Tongue (tissue), 2 donors: Measurements from ENCODE around the gene ANKS3. TPM values are rescaled to one million over a fixed set of nuclear protein-coding genes. Genes with fewer than 3 reads are reported as not detected.

Experiments used
- DNase-seq: peaks from one replicate; pipeline ENCODE4 v3.0.0-alpha.2; 2015
- total RNA-seq: library from RNA; depleted of rRNA; stranded (reverse); fragments of >200 nt; gene quantifications from one replicate; pipeline ENCODE4 v1.2.3, GENCODE V29; 2014

Gene ANKS3, protein sequence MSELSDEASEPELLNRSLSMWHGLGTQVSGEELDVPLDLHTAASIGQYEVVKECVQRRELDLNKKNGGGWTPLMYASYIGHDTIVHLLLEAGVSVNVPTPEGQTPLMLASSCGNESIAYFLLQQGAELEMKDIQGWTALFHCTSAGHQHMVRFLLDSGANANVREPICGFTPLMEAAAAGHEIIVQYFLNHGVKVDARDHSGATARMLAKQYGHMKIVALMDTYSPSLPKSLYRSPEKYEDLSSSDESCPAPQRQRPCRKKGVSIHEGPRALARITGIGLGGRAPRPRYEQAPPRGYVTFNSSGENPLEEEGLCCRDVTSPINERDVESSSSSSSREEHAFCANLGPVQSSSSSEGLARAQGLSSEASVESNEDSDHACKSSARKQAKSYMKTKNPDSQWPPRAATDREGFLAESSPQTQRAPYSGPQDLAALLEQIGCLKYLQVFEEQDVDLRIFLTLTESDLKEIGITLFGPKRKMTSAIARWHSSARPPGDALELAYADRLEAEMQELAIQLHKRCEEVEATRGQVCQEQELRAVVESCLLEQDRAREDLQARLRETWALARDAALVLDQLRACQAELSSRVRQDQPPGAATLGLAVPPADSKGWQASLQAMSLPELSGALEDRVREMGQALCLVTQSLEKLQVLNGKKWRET
- total RNA-seq: 20.7 TPM

DNA sequence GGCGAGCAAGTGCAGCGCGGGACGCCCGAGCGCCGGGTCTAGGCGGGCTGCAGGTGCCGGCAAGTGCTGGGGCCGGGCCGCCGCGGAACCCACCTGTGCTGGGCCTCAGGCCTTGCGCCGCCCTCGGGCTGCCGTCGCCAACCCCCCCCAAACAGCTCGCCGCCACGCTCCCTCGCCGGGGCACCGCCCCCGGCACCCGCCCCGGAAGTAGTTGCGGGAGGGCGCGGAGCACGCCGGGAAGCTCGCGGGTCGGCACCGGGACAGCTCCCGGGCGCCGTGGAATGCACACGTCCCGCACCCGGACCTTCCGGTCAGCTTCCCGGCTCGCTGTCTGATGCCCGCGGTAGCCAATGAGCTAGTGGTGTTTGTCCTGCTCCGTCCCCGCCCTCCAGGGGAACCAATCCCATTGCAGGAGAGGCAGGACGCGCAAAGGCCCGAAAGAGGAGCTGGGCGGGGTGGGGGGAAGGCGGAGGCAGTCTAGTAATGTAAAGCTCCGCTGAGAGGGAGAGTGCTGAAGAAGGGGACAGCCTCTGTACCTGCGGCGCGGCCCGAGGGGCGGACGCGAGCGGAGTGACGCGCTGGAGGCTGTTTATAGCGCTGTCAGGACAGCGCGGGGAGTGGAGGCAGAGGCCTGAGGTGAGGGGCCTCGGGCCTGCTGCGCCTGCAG, at the start of gene ANKS3, which contains the start of gene DNAAF8:
Gene ANKS3 (minus strand): TSS at position 209 of the 667 bp plus-strand sequence. CDS start 4,122 bp downstream, outside the sequence.
Gene DNAAF8 (plus strand): TSS at position 475 of the 667 bp plus-strand sequence. CDS start 1,978 bp downstream, outside the sequence.
- peak; percentile 98 for DNase-seq

DNA sequence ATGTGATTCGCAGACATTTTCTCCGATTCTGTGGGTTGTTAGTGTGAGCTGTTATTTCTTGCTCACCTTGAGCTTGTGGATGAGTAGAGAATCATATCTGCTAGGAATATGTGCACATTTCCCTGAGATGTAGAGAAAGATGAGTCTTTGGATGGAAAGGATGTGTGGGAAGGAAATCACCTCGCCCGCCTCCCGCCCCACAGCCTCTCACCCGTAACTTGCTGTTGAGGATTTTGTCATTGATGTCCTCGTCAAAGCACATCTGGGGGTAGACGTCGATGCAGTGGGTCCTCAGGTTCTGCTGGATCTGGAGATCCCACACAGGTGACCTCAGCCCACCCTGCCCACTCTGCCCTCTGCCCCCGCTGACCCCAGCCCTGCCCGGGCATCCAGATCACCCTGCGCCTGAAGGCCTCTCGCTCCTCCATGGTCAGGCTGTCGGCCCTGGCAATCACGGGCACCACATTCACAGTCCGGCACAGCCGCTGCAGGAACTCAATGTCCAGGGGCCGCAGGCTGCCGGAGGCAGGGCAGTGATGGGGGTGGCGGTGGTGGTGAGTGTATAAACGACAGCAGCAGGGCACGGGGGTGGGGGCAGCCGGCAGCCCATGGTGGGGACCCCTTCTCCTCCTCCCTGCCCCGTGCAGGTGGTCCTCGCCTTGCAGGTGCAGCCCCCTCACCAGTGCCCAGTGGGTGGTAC, 49.3 kb upstream of the ANKS3 start:
- DNase-seq: no peak

DNA sequence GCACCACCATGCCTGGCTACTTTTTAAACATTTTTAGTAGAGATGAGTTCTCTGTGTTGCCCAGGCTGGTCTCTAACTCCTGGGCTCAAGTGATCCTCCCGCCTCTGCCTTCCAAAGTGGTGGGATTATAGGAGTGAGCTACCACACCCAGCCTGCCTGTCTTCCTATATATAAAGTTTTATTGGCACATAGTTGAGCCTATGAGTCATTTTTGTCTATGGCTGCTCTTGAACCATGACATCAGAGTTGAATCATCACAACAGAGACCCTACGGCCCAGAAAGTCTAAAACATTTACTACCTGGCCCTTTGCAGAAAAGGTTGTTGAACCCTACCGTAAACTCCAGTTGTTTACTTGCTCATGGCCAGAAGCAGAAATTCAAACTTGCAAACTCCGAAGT, 46.2 kb upstream of the ANKS3 start:
- no peak for DNase-seq

DNA sequence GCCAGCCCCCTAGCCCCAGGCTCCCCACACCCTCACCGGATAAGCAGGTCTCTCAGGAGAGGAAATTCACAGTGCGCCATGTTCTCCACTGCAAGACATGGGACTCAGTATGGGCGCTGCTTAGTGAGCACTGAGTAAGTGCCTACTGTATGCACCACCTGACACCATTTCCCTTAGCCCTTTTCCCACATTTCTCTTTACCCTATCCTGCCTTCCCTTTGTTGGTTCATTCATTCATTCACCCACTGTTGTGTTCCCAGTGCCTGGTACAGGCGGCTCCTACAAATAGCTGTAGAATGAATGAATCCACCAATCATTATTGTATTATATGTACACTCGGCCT, 44.0 kb upstream of the ANKS3 start:
- no peak for DNase-seq

DNA sequence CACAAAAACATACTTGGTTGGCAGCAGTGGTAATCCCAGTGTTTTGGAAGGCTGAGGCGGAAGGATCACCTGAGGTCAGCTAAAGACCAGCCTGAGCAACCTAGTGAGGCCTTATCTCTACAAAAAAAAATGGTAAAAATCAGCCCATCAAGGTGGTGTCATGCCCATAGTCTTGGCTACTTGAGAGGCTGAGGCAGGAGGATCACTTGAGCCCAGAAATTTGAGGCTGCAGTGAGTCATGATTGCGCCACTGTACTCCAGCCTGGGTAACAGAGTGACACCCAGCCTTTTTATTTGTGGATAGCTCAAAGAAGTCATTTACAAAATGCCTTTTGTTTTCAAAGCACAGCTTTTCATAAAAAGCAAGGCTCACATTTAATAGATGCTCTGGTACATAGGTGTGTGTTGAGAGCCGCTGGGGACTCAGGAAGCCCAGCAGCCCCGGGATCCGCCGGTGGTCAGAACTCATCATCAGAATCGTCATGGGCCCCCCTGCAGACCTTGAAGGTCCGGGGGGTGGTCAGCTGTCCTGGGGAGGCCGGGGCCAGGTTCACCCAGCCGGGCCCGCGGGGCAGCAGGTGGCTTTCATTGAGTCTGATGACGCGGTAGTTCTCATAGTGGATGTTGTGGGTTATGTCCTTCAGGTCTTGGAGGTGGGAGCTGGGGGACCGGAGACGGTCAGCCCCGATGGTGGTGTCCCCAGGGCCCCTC, 43.4 kb upstream of the ANKS3 start:
- DNase-seq: no peak

DNA sequence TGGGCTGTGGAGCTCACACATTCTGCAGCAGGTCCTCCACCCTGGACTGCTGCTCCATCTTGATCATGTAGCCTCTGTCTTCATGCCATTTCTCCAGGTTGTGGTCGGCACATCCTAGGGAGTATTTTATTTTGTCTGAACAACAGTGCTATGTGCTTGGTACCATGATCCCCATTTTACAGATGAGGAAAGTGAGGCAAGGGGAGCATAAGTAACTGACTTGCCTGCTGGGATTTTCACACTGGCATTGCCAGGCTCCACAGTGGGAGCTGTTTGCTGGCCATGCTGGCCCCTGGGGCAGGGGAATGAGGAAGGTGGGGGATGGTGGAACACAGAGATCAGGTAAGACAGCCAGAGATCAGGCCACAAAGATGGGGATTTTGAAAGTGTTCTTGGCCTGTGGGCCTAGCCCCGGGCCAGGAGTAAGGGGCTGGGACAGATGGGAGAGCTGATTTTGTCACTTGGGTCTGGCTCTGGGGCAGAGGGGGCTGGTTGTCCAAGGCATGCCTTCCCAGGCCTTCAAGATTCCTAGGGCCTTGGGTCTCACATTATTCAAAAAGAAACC, 42.2 kb upstream of the ANKS3 start:
- DNase-seq: no peak

DNA sequence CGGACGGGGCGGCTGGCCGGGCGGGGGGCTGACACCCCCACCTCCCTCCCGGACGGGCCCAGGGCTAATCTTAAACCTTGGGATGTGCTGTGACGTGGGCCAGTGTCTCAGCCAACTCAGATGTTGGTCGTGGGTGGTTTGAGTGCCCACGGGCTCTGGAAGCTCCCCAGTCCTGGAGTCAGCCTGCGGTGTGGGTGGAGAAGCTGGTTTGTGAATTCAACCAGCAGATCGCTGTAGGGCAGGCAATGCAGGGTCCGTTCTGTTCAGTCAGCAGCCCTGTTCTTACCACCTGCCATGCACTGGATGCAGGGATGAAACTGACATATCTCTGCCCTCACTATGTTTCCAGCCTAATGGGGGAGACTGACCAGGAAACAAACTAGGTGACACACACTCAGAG, 40.9 kb upstream of the ANKS3 start:
- DNase-seq: no peak

DNA sequence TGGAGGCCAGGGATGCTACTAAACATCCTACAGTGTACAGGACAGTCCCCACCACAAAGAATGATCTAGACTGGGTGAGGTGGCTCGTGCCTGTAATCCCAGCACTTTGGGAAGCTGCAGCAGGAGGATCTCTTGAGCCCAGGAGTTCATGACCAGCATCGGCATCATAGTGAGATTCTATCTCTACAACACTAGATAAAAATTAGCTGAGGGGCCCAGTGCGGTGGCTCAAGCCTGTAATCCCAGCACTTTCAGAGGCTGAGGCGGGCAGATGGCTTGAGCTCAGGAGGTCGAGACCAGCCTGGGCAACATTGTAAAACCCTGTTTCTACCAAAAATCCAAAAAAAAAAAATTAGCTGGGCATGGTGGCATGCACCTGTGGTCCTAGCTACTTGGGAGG, 38.3 kb upstream of the ANKS3 start:
- no peak for DNase-seq

DNA sequence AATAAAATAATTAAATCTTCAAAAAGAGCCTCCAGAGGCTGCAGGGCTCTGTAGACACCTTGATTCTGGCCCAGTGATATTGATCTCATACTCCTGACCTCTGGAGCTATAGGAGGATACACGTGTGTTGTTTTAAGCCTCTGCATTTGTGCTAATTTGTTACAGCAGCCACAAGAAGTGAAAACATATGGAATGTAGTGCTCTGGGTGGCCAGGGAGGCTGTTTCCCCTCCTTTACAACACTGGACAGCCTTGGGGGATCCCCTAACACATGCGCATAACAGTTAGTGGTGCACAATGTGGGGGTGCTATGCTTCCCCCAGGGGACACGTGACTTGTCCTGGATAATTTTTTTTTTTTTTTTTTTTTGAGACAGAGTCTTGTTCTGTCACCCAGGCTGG, 37.6 kb upstream of the ANKS3 start:
- DNase-seq: no peak

DNA sequence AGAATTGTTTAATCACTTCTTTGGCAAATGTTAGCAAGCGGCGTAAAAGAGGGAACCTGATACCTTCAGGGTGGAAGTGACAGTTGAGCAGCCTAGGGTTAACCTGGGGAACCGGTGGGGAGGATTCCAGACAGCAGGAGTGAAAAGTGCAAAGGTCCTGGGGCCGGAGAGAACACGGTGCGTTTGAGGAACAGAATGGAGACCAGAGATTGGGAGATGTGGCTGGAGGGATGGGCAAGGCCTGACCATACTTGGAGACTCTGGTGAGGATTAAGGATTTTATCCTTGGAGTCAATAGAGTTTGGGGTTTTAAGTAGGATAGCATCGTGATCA, 35.2 kb upstream of the ANKS3 start:
- DNase-seq: no peak

DNA sequence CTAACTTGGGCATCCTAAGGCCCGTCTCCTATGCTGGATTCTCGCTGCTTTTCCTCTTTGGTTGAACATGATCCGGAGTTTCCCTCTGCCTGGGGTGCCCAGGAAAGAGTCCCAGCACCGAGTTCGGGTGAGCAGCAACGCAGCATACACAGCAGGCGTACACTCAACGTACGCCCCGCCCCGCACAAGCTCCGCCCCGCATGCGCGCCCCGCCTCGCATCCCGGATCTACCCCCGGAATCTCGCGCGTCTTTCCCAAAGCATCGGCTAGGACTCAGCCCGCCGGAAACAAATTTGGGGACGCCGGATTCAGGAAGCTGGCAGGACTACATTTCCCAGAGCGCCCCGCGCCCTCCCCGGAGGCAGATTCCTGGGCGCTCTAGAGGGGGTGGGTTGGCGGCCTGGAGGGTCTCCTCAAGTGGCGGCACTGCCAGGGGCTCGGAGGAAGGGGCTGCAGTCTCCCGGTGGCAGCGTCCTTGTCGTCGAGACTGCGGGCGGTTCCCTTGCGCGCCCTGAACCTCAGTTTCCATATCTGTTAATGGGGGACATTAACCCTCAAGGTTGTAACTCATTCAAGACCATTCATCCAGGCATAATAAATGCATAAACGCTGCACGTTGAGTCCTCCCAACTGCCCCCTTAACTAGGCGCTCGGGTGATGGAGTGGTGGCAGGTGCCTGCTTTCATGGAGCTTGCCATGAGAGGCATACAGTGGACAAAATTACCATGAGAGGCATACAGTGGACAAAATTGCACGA, 34.7 kb upstream of the ANKS3 start:
- peak; percentile 99 for DNase-seq

DNA sequence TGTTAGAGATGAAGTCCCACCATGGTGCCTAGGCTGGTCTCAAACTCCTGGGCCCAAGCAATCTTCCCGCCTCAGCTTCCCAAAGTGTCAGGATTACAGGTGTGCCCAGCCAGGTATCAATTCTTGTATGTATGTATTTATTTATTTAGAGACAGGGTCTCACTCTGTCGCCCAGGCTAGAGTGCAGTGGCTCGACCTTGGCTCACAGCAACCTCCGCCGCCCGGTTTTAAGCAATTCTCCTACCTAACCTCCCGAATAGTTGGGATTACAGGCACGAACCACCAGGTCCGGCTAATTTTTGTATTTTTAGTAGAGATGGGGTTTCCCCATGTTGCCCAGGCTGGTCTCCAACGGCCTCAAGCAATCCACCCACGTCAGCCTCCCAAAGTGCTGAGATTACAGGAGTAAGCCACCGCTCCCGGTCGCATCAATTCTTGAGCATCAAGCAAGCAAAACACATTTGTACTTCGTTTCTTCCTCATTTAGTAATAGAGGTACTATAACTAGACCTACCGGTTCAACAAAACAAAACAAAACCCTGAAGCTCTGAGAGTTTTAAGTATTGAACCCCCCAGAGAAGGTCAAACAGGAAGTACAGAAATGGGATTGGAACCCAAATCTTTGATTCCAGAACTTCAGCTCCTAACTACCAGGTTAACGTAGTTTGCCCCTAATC, 33.9 kb upstream of the ANKS3 start:
- no peak for DNase-seq

DNA sequence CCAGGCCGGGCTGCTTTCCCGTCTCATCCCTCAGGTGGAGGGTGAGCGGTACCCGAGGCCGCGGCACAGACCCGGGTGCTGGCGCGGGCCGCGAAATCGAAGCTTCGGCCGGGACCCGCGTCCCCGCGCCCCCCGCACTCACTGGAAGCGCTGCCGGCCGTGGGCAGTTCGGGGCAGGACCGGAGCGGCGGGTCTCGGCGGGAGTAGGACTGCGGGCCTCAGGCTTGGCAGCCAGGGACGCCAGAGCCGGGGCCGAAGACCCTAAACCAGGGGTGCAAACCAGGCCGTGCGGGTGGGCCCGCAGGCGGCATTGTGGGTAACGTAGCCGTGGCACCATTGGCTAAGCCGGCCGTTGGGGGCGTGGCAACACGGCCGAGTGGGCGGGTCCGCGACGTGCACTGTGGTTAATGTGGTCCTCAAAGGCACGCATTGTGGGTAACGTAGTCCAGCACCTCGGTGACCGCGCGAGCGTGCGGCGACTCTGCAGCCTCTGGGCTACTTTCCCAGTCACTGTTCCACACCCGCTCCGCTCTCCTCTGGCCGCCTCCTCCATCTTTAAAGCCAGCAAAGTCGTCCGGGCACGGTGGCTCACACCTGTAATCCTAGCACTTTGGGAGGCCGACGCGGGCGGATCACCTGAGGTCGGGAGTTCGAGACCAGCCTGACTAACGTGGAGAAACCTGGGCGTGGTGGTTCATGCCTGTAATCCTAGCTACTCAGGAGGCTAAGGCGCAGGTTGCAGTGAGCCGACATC, 33.0 kb upstream of the ANKS3 start, which contains the start of gene ZNF500:
Gene ZNF500 (minus strand): TSS at position 288 of the 754 bp plus-strand sequence. CDS start 1,184 bp downstream, outside the sequence.
- peak; percentile 98 for DNase-seq

DNA sequence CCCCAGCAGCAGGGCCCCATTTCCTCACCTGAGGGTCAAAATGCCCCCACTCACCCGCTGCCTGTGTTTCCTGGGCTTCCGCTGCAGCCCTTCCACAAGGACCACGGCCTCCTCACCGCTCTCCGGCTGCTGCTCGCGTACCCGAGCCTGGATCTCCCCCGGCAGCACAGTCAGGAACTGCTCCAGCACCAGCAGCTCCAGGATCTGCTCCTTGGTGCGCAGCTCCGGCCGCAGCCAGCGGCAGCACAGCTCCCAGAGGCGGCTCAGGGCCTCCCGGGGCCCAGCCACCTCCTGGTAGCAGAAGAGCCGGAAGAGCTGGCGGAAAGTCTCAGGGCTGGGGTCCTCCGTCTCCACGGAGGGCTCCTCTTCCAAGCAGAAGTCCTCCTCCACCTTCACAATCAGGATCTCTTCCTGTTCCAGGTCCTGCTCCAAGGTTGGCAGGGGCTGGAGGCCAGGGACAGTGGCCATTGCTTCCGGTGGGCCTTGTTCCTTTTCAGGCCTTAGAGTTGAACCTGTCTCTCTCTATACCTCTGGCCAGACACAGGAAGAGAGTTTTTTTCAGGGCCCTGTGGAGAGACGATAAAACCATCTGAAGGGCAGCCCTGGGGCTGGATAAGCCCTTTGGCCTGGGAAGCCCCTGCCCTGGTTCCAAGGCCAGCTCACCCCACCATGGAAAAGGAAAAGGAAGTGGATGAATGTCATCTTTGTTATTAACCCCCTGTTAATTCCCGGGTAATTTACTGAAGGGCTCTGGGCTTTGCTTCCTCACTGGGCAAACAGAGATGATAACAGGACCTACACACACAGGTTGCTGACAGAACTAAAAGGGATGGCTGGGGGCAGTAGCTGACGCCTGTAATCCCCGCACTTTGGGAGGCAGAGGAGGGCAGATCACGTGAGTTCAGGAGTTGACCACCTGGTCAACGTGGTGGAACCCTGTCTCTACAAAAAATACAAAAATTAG, 31.7 kb upstream of the ANKS3 start:
- no peak for DNase-seq

DNA sequence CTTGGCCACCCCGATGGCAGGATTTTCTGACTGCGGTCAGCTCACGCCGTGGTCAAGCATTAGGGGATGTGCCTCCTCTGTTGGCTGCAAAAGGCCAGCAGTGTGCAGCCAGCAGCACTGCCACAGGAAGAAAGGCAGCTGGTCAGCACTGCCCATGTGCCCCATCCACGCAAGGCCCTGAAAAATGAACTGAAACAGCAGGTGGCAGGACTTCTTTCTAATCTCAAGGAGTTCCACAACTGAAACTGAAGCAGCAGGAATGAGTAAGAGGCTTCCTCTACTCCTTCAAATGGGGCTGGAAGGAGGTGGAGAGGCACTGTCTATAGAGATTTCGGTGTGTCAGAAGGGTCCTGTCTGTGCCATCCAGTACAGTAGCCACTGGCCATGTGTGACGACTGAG, 29.7 kb upstream of the ANKS3 start:
- no peak for DNase-seq

DNA sequence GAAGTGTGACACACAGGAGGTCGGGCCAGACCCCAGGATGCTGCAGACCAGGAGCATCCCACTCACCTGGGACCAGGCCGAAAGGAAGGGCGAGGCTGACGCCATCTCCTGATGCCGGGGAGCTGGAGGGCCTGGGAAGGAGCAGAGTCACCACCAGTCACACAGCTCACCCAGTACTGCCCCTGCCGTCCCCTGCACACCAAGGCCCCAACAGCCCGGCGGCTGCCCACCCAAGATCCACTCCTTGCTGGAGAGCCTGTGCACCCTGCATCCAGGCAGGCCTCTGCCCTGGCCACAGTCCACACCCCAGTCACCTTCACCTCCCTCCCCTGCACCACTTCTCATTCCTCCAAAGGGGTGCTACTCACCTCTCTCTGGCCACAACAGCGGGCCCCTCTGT, 28.1 kb upstream of the ANKS3 start:
- no peak for DNase-seq

DNA sequence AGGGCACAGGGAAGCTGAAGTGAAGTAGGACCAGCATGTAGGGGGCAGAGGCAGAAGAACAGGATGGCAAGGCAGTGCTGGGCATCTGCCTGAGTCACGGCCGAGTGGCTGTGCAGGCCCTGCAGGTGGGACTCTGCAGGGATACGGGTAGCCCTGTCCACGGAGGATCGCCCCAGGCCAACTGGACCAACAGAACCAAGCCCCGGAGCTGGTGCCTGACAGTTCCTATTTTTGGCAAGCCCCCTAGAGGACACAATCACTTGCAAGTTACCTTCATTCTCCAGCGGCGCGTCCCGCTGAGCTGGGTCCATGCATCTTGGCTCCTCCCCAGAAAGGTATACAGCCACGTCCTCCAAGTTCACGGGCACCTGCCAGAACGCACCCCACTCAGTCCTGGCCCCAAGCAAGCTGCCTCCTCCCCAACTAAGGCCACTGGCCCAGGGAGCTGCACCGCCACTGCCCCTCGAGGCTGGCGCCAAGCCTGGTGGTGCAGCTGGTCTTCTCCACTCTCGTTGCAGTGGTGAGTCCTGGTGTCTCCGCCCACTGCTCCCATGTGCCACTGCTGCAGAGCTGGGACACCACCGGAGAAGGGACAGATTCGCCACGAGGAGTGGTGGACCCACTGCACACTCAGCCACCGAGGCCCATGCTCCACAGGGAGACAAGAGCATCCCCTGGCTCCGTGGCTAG, 26.3 kb upstream of the ANKS3 start:
- no peak for DNase-seq

DNA sequence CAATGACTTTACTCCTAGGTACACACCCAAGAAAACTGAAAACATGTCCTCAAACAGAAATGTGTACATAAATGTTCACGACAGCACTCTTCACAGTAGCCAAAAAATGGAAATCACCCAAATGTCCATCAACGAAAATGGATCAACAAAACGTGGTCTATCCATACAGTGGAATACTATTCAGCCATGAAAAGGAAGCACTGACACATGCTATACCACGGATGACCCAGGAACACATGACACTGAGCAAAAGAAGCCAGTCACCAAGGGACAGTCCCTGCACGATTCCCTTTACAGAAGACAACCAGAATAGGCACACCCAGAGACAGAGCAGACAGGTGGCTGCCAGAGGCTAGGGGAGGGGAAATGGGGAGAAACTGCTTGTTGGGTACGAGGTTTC, 21.6 kb upstream of the ANKS3 start:
- no peak for DNase-seq
